PC-3 (cell line): ENCODE measurements around the gene TMUB2.

Source experiments
- CTCF ChIP-seq: fragments of 300-600 bp; sonication (generic); conservative IDR thresholded peaks from 2 replicates; pipeline ENCODE4 v1.5.1; 2017; ENCODE audit warnings: antibody characterized with exemption, low read depth, mild to moderate bottlenecking, low read length
- EZH2 ChIP-seq: fragments of 300-600 bp; sonication (generic); IDR thresholded peaks from one replicate; pipeline ENCODE4 v1.6.1; 2017; ENCODE audit warnings: antibody characterized with exemption, mild to moderate bottlenecking, low read length; ENCODE audit not compliant: unreplicated experiment

GRCh38 chr17:44177640-44178039, 9.1 kb upstream of the TMUB2 start:
- TF ChIP-seq CTCF (no peak), EZH2 (no peak)
